Peyer's patch (tissue), 4 donors: ENCODE measurements around the gene SLC30A2. TPM values are rescaled to one million over a fixed set of nuclear protein-coding genes. Genes with fewer than 3 reads are reported as not detected.
A peak's percentile ranks its signal among the peaks of the same experiment; 100 is the strongest.

Source experiments
- DNase-seq, 3 donors: peaks; one replicate each; pipeline ENCODE4 v3.0.0-alpha.2; 2017 to 2019
- H3K27ac ChIP-seq, 4 donors: fragments of 200-600 bp; sonication (generic); one replicate each; pipeline ENCODE4 v1.5.1; 2016 to 2019
- H3K27me3 ChIP-seq, 2 donors: fragments of 200-600 bp; sonication (generic); one replicate each; pipeline ENCODE4 v1.5.1; 2019
- H3K36me3 ChIP-seq, 3 donors: fragments of 200-600 bp; sonication (generic); one replicate each; pipeline ENCODE4 v1.5.1; 2016 to 2019
- H3K4me1 ChIP-seq, 4 donors: fragments of 200-600 bp; sonication (generic); one replicate each; pipeline ENCODE4 v1.5.1; 2016 to 2019
- H3K4me3 ChIP-seq, 4 donors: fragments of 200-600 bp; sonication (generic); 1 replicate in 3 of 4; 2 replicates in 1 of 4; pipeline ENCODE4 v1.5.1; 2016 to 2019; ENCODE audit warnings: mild to moderate bottlenecking in 1 of 4
- H3K9me3 ChIP-seq, 4 donors: fragments of 200-600 bp; sonication (generic); one replicate each; pipeline ENCODE4 v1.5.1; 2016 to 2019; ENCODE audit warnings: mild to moderate bottlenecking in 1 of 4
- POLR2A ChIP-seq, 2 donors: fragments of 450-650 bp; IDR thresholded peaks; one replicate each; pipeline ENCODE4 v1.5.1; 2017; ENCODE audit warnings: antibody characterized with exemption in 2 of 2, mild to moderate bottlenecking in 2 of 2, moderate library complexity in 2 of 2
- total RNA-seq, 4 donors: library from RNA; depleted of rRNA; stranded (reverse); fragments of >200 nt; gene quantifications; one replicate each; pipeline ENCODE4 v1.1.0, GENCODE V29; 2016
- TF ChIP-seq, protein P1 (sequence below), 6 experiments: fragments of 450-650 bp in 4 of 6; fragments of 200-600 bp in 2 of 6; sonication (generic) in 1 of 6; IDR thresholded peaks; one replicate each; pipeline ENCODE4 v1.5.1; 2017 to 2019; ENCODE audit warnings: antibody characterized with exemption in 6 of 6, mild to moderate bottlenecking in 3 of 6, moderate library complexity in 1 of 6

SLC30A2 gene
- total RNA-seq, 4 donors from 2014 or later: 0.18 to 13.2 (median 1.7) TPM; not detected in 1

DNA sequence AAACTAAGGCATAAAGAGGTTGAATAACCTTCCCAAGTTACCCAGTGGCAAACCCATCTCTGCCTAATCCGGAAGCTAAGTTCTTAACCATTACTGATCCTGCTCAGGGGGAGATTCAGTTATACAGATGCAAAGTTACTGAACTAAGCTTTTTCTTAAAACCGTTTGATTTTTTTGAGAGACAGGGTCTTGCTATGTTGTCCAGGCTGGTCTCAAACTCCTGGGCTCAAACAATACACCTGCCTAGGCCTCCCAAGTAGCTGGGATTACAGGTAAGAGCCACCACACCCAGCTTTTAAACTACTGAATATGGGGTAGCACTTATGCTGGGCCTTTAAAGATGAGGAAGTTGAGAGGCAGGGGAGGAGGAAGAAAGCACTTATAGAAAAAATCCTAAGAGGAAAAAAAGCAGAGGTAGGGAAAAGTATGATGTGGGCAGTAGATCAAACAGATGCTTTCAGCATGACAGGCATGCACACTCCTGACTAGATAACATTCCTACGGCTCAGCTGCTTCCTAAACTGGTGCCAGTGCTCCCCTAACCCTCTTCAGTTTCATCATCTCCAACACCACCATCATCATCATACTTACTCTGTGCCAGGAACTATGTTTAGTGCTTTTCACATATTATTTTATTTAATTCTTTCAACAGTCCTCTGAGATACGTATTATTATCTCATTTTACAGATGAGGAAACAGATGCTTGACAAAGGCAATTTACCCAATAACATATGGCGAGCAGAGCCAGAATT is 53.8 kb downstream of the SLC30A2 start:
- DNase-seq: no peak
- peaks cover 0 to 32% (median 0%) of the 10 kb centered on the region in 3 donors for H3K36me3 ChIP-seq
- no peak overlapping the region for H3K27ac ChIP-seq
- no peaks in the 10 kb centered on the region for H3K27me3 ChIP-seq
- H3K4me3 ChIP-seq: no peak overlapping the region
- H3K9me3 ChIP-seq: no peaks in the 10 kb centered on the region
- H3K4me1 ChIP-seq: peaks cover 2 to 14% (median 5%) of the 10 kb centered on the region in 4 donors
- TF ChIP-seq, protein P1, sequence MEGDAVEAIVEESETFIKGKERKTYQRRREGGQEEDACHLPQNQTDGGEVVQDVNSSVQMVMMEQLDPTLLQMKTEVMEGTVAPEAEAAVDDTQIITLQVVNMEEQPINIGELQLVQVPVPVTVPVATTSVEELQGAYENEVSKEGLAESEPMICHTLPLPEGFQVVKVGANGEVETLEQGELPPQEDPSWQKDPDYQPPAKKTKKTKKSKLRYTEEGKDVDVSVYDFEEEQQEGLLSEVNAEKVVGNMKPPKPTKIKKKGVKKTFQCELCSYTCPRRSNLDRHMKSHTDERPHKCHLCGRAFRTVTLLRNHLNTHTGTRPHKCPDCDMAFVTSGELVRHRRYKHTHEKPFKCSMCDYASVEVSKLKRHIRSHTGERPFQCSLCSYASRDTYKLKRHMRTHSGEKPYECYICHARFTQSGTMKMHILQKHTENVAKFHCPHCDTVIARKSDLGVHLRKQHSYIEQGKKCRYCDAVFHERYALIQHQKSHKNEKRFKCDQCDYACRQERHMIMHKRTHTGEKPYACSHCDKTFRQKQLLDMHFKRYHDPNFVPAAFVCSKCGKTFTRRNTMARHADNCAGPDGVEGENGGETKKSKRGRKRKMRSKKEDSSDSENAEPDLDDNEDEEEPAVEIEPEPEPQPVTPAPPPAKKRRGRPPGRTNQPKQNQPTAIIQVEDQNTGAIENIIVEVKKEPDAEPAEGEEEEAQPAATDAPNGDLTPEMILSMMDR (IDR thresholded peaks at IDR 0.05): no peak
- TF ChIP-seq POLR2A (IDR thresholded peaks at IDR 0.05): no peak

- Histone ChIP-seq H3K27me3 (no peaks in the 10 kb centered on the region), H3K9me3 (no peaks in the 10 kb centered on the region), H3K4me1 (peaks cover 0 to 3% (median 0%) of the 10 kb centered on the region in 4 donors), H3K36me3 (peaks cover 0 to 43% (median 0%) of the 10 kb centered on the region in 3 donors), H3K27ac (peak overlapping the region in 3 of 4 donors; percentile 18 to 44 (median 28)), H3K4me3 (peak overlapping the region; percentile 13 to 29 (median 28))
- TF ChIP-seq, protein P1 (IDR thresholded peaks at IDR 0.05): no peak
- TF ChIP-seq POLR2A (IDR thresholded peaks at IDR 0.05): no peak
- DNase-seq: peak in 2 of 3 donors; percentile 20 to 52
Observed at GRCh38 chr1:25990702-25991395, 55.1 kb downstream of the SLC30A2 start.

DNA sequence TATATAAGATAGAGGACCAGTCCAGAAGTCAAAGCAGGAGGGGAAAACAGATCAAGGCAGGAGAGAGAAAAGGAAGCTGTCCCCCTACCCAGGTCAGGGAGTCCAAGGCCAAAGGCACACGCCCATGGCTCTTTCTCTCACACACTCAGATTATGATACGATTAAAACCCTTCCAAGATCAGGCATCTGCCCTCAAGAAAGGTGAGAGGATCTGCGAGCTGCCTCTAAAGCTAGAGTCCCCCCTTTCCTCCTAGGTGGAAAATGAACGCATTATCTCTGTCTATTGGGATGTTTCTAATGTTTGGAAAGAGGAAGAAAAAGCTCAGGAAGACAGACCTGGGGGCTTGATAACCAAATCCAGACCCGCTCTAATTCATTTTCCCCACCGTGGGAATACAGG is 55.7 kb downstream of the SLC30A2 start:
- Histone ChIP-seq H3K9me3 (no peaks in the 10 kb centered on the region), H3K27ac (peak overlapping the region in 3 of 4 donors; percentile 18 to 44 (median 28)), H3K4me1 (peaks cover 0 to 3% (median 0%) of the 10 kb centered on the region in 4 donors), H3K4me3 (peak overlapping the region; percentile 13 to 29 (median 28)), H3K27me3 (no peaks in the 10 kb centered on the region), H3K36me3 (peaks cover 0 to 47% (median 0%) of the 10 kb centered on the region in 3 donors)
- DNase-seq: no peak
- TF ChIP-seq, protein P1 (IDR thresholded peaks at IDR 0.05): no peak
- no peak for TF ChIP-seq POLR2A (IDR thresholded peaks at IDR 0.05)

GRCh38 chr1:25989440-25990234 is 56.3 kb downstream of the SLC30A2 start:
- DNase-seq: no peak
- H3K36me3 ChIP-seq: peaks cover 0 to 51% (median 0%) of the 10 kb centered on the region in 3 donors
- TF ChIP-seq, protein P1 (IDR thresholded peaks at IDR 0.05): no peak
- no peak for TF ChIP-seq POLR2A (IDR thresholded peaks at IDR 0.05)
- H3K4me3 ChIP-seq: peak overlapping the region in 2 of 4 donors; percentile 13 to 29
- H3K27ac ChIP-seq: peak overlapping the region in 1 of 4 donors; percentile 28
- no peaks in the 10 kb centered on the region for H3K9me3 ChIP-seq
- peaks cover 0 to 3% (median 0%) of the 10 kb centered on the region in 4 donors for H3K4me1 ChIP-seq
- no peaks in the 10 kb centered on the region for H3K27me3 ChIP-seq

DNA sequence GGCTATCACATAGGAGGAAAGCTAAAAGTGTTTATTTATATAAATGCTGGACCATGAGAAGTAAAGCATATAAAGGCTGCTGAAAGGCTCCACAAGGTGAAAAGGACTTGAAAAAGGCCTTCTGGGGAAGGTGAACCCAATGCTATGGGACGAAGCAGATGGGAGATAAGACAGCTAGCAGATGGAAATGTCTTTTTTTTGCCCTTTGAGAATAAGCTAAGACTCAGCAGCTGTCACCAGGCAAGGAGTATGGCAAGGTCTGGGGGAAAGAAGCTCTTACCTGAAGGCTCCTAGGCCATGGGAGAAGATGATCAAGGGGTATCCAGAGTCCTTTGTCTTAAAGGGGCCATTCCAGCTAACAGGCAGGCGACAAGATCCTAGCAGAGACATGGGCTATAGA is 58.0 kb downstream of the SLC30A2 start:
- Histone ChIP-seq H3K4me3 (no peak overlapping the region), H3K9me3 (no peaks in the 10 kb centered on the region), H3K27me3 (no peaks in the 10 kb centered on the region), H3K36me3 (peaks cover 0 to 67% (median 0%) of the 10 kb centered on the region in 3 donors), H3K4me1 (peaks cover 0 to 3% (median 0%) of the 10 kb centered on the region in 4 donors), H3K27ac (no peak overlapping the region)
- TF ChIP-seq POLR2A (IDR thresholded peaks at IDR 0.05): no peak
- TF ChIP-seq, protein P1 (IDR thresholded peaks at IDR 0.05): no peak
- DNase-seq: no peak
